Measurements from ENCODE around the gene TADA1. TPM values are rescaled to one million over a fixed set of nuclear protein-coding genes. Genes with fewer than 3 reads are reported as not detected.

The TADA1 gene
- total RNA-seq, 6 experiments from 2014 or later = 7.3 to 16.7 (median 11.4) TPM

GRCh38 chr1:166918956-166919316 is 42.9 kb upstream of the TADA1 start:
- DNase-seq (no peak), ATAC-seq (no peak)
- no peaks in the 10 kb centered on the region for H3K9me3 ChIP-seq
- 71% methylated on average over 1 of the region's 2 CpGs for WGBS (ENCODE audit: insufficient coverage, low coverage, low lambda C conversion rate, missing lambda C conversion rate)
- peaks cover 0 to 8% (median 0%) of the 10 kb centered on the region in 4 donors for H3K4me1 ChIP-seq
- no peak for TF ChIP-seq CTCF (IDR thresholded peaks at IDR 0.05)
- TF ChIP-seq POLR2A (IDR thresholded peaks at IDR 0.05) = no peak
- H3K4me3 ChIP-seq = no peak overlapping the region
- intact Hi-C loops (cut with DNase I) = no loop called here
- no peaks in the 10 kb centered on the region for H3K36me3 ChIP-seq
- H3K27ac ChIP-seq = no peak overlapping the region
- H3K27me3 ChIP-seq = peaks cover 5 to 13% of the 10 kb centered on the region in 2 donors

DNA sequence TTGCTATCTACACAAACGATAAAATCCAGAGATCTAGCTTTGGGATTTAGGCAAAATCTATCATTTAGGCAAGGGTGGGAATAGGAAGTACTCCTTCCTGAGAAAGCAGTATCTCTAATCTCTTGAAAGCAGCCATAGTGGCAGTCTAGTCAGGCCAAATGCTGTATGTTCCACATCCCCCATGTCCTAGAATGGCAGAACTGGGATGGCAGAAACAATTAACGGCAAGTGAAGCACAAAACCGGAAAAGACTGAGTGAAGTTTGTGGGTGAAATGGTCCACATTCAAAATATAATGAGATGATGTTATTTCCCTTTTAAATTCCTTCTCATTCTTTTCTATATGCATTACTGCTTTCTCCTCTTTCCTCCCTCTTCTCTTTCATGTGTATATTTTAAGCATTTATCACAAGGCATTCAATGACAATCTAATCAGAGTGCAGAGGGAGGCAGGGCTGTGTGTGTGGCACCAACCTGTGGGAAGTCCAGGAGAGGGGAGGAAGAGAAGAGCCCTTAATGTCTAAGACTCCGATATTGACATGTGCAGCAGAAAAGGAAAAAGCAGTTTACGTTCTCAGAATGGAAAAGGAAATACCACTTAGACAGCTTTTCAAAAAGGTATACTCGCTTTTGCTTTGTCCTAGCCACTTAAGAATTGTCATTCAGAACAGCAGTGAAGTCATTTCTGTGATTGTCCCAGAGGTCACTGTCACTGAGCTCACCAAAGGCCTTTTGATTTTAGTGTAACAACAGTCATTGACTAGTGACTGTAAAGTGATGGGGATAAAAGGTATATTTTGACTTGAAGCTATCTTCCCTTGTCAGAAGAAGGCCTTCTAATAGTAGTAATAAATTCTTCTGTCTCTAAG is 42.3 kb upstream of the TADA1 start:
- no peak for TF ChIP-seq POLR2A (IDR thresholded peaks at IDR 0.05)
- TF ChIP-seq CTCF (IDR thresholded peaks at IDR 0.05) = no peak
- Histone ChIP-seq H3K9me3 (no peaks in the 10 kb centered on the region), H3K36me3 (no peaks in the 10 kb centered on the region), H3K27me3 (peaks cover 5 to 13% of the 10 kb centered on the region in 2 donors), H3K27ac (no peak overlapping the region), H3K4me1 (peaks cover 0 to 8% (median 0%) of the 10 kb centered on the region in 4 donors), H3K4me3 (no peak overlapping the region)
- ATAC-seq (no peak), DNase-seq (no peak)
- intact Hi-C loops (cut with DNase I) = no loop called here
- 82% methylated on average over 6 of the region's 6 CpGs for WGBS (ENCODE audit: insufficient coverage, low coverage, low lambda C conversion rate, missing lambda C conversion rate)

DNA sequence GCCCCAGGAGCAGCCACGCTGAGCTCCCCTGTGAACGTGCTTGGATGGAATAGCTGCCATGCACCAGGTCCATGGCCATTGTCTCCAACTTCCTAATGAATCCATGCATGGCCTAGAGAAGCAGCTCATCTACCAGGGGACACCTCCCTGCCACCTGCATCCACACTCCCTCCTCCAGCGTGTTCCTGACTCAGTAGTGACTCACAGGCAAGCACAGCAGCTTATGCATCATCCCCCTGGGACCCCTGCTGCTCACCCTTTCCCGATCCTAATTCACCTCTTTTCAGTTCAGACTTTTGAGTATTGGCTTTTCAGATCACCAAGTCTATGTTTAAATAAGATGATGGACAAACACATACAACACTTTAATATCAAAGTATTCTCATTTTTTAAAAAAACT is 39.9 kb upstream of the TADA1 start:
- TF ChIP-seq CTCF (IDR thresholded peaks at IDR 0.05) (no peak), POLR2A (IDR thresholded peaks at IDR 0.05) (no peak)
- Histone ChIP-seq H3K27ac (no peak overlapping the region), H3K27me3 (peaks cover 0 to 12% of the 10 kb centered on the region in 2 donors), H3K9me3 (no peaks in the 10 kb centered on the region), H3K4me1 (peaks cover 0 to 6% (median 0%) of the 10 kb centered on the region in 4 donors), H3K36me3 (no peaks in the 10 kb centered on the region), H3K4me3 (no peak overlapping the region)
- WGBS (ENCODE audit: insufficient coverage, low coverage, low lambda C conversion rate, missing lambda C conversion rate) = 86% methylated on average over 1 of the region's 4 CpGs
- intact Hi-C loops (cut with DNase I) = no loop called here
- DNase-seq (no peak), ATAC-seq (no peak)

DNA sequence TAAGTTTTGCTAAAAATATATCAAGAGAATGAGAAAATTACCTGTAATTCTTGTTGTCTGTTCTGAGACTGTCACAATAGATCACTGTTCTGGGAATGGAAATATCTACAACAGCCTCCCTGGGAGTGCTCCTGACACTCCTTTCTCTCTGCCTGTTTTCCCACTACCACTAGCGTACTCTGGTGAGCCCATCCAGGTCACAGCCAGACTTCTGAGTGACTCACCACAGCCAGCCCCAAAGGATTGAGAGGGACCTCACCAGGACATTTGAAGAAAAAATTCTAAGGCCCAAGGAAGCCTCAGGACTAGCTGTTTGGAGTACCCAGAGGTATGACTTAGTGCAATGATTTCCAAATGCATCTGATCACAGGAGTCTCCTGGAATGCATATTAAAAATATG is 39.0 kb upstream of the TADA1 start:
- DNase-seq = no peak
- ATAC-seq = no peak
- no peak overlapping the region for H3K27ac ChIP-seq
- intact Hi-C loops (cut with DNase I) = no loop called here
- no peaks in the 10 kb centered on the region for H3K9me3 ChIP-seq
- peaks cover 0 to 3% of the 10 kb centered on the region in 2 donors for H3K27me3 ChIP-seq
- H3K4me3 ChIP-seq = no peak overlapping the region
- WGBS (ENCODE audit: insufficient coverage, low coverage, low lambda C conversion rate, missing lambda C conversion rate) = no CpG with 5 or more reads among the region's 1 CpG
- no peaks in the 10 kb centered on the region for H3K36me3 ChIP-seq
- no peaks in the 10 kb centered on the region for H3K4me1 ChIP-seq
- TF ChIP-seq POLR2A (IDR thresholded peaks at IDR 0.05) (no peak), CTCF (IDR thresholded peaks at IDR 0.05) (no peak)

Measured in right lobe of liver (tissue), 6 donors.